IMR-90 (cell line): ENCODE results near the gene LY6G5C. TPM values are rescaled to one million over a fixed set of nuclear protein-coding genes. Genes with fewer than 3 reads are reported as not detected.

Experiments used
- ATAC-seq: fragments of 200-7000 bp; cut with Tn5 transposase; 2 replicates; pipeline ENCODE4 v1.9.1; 2020; ENCODE audit warnings: low read depth, mild to moderate bottlenecking, moderate library complexity
- BruUV-seq: library from RNA; stranded (reverse); fragments of 400-500 nt; replicated peaks from 2 replicates; lab custom pipeline; 2021; lab: Mats Ljungman, UMichigan
- CTCF ChIA-PET: fragments of 300-600 bp; formaldehyde crosslinking; extraction: SDS; loops from one replicate; lab custom pipeline; 2021; ENCODE audit warnings: antibody characterized with exemption; lab: Yijun Ruan, JAX
- POLR2A ChIA-PET: fragments of 300-600 bp; sonication (Branson Sonifier 250); formaldehyde crosslinking; loops from one replicate; lab custom pipeline; 2022; ENCODE audit warnings: antibody characterized with exemption; ENCODE audit not compliant: unreplicated experiment; lab: Charles Lee
- DNase-seq: peaks from one replicate; pipeline ENCODE4 v3.0.0; 2013
- H2AFZ ChIP-seq: replicated peaks from 2 replicates; pipeline ENCODE3; 2013; ENCODE audit warnings: low read length, mild to moderate bottlenecking; ENCODE audit not compliant: poor library complexity
- H2AK5ac ChIP-seq: 2 replicates; pipeline ENCODE4 v1.6.1; 2013; ENCODE audit warnings: low read depth, low read length, inconsistent platforms
- H2AK9ac ChIP-seq: replicated peaks from 2 replicates; pipeline ENCODE3; 2013; ENCODE audit warnings: mild to moderate bottlenecking, low read depth, low read length, moderate library complexity; ENCODE audit not compliant: poor library complexity
- H2BK120ac ChIP-seq: 2 replicates; pipeline ENCODE4 v1.6.1; 2013; ENCODE audit warnings: low read depth, low read length, inconsistent platforms
- H2BK15ac ChIP-seq: 3 replicates; pipeline ENCODE4 v1.6.1; 2013; ENCODE audit warnings: low read depth, low read length, inconsistent platforms
- H2BK20ac ChIP-seq: 2 replicates; pipeline ENCODE4 v1.6.1; 2013; ENCODE audit warnings: low read depth, mild to moderate bottlenecking, inconsistent platforms, low read length, moderate library complexity
- H2BK5ac ChIP-seq: 2 replicates; pipeline ENCODE4 v1.6.1; 2013; ENCODE audit warnings: mild to moderate bottlenecking, low read depth, low read length, inconsistent platforms; ENCODE audit not compliant: poor library complexity, severe bottlenecking
- H3K14ac ChIP-seq: replicated peaks from 2 replicates; pipeline ENCODE4 v1.6.1; 2013; ENCODE audit warnings: low read depth, low read length, inconsistent platforms
- H3K18ac ChIP-seq: 2 replicates; pipeline ENCODE4 v1.6.1; 2013; ENCODE audit warnings: low read depth, low read length, control low read depth
- H3K23ac ChIP-seq: 2 replicates; pipeline ENCODE4 v1.6.1; 2013; ENCODE audit warnings: low read depth, low read length, inconsistent platforms
- H3K27ac ChIP-seq: 2 replicates; pipeline ENCODE4 v1.5.1; 2013; ENCODE audit warnings: mild to moderate bottlenecking, control low read depth, low read length; ENCODE audit not compliant: insufficient read depth
- H3K27me3 ChIP-seq: 2 replicates; pipeline ENCODE4 v1.6.1; 2013; ENCODE audit warnings: low read length; ENCODE audit not compliant: control insufficient read depth, insufficient read depth
- H3K36me3 ChIP-seq: 2 replicates; pipeline ENCODE4 v1.6.1; 2013; ENCODE audit warnings: low read length, mixed read lengths; ENCODE audit not compliant: control insufficient read depth, insufficient read depth
- H3K4ac ChIP-seq: 2 replicates; pipeline ENCODE4 v1.6.1; 2013; ENCODE audit warnings: low read depth, low read length, inconsistent platforms
- H3K4me1 ChIP-seq: 2 replicates; pipeline ENCODE4 v1.6.1; 2013; ENCODE audit warnings: low read length, mixed read lengths; ENCODE audit not compliant: control insufficient read depth, insufficient read depth
- H3K4me2 ChIP-seq: 2 replicates; pipeline ENCODE4 v1.6.1; 2013; ENCODE audit warnings: low read depth, mild to moderate bottlenecking, control low read depth, low read length, moderate library complexity
- H3K4me3 ChIP-seq: 2 replicates; pipeline ENCODE4 v1.5.1; 2013; ENCODE audit warnings: low read depth, mild to moderate bottlenecking, control low read depth, low read length, moderate library complexity; ENCODE audit not compliant: insufficient read depth
- H3K56ac ChIP-seq: 2 replicates; pipeline ENCODE4 v1.6.1; 2013; ENCODE audit warnings: low read length, inconsistent platforms; ENCODE audit not compliant: insufficient read depth; ENCODE audit errors: extremely low read depth
- H3K79me1 ChIP-seq, 2 experiments: 2 replicates each; pipeline ENCODE4 v1.6.1; 2013; ENCODE audit warnings: low read length in 2 of 2, inconsistent platforms in 1 of 2, low read depth in 1 of 2
- H3K9ac ChIP-seq: 2 replicates; pipeline ENCODE4 v1.6.1; 2013; ENCODE audit warnings: low read depth, low read length, control low read depth
- H3K9me1 ChIP-seq: 2 replicates; pipeline ENCODE4 v1.6.1; 2013; ENCODE audit warnings: low read length, inconsistent platforms; ENCODE audit not compliant: insufficient read depth
- H3K9me3 ChIP-seq: 2 replicates; pipeline ENCODE4 v1.6.1; 2013; ENCODE audit warnings: low read length; ENCODE audit not compliant: control insufficient read depth, insufficient read depth
- H4K20me1 ChIP-seq: 2 replicates; pipeline ENCODE4 v1.6.1; 2013; ENCODE audit warnings: low read length, inconsistent platforms; ENCODE audit not compliant: insufficient read depth
- H4K5ac ChIP-seq: 2 replicates; pipeline ENCODE4 v1.6.1; 2013; ENCODE audit warnings: mild to moderate bottlenecking, low read depth, low read length, control low read depth
- H4K8ac ChIP-seq, 2 experiments: 2 replicates each; pipeline ENCODE4 v1.6.1; 2013; ENCODE audit warnings: low read depth in 2 of 2, low read length in 2 of 2, control low read depth in 1 of 2, inconsistent platforms in 1 of 2
- H4K91ac ChIP-seq: 2 replicates; pipeline ENCODE4 v1.6.1; 2013; ENCODE audit warnings: low read depth, low read length, inconsistent platforms; ENCODE audit not compliant: insufficient read depth
- BHLHE40 ChIP-seq: fragments of 150-350 bp; IDR thresholded peaks from 2 replicates; pipeline ENCODE4 v1.6.1; 2016; ENCODE audit warnings: mild to moderate bottlenecking, low read depth, low read length
- CEBPB ChIP-seq: IDR thresholded peaks from 2 replicates; pipeline ENCODE4 v1.6.1; 2012; ENCODE audit warnings: low read depth, low read length, improper control_type of control experiment
- SMC3 ChIP-seq: fragments of 150-350 bp; IDR thresholded peaks from 2 replicates; pipeline ENCODE4 v1.6.1; 2016; ENCODE audit warnings: low read depth, mild to moderate bottlenecking, antibody characterized with exemption, low read length, moderate library complexity
- WGBS, 2 experiments: methylation state at CpG; one replicate each; pipeline versions ENCODE4 v1.1.5 to v1.1.7; 2013; ENCODE audit warnings: missing lambda C conversion rate in 2 of 2; ENCODE audit not compliant: insufficient read length in 1 of 2; ENCODE audit errors: extremely low coverage in 2 of 2; 5-methylcytosine and 5-hydroxymethylcytosine counted together
- dilution Hi-C: fragments of 300-500 bp; cut with HindIII; formaldehyde crosslinking; loops from one replicate; pipeline ENCODE4 v1.14.3; 2018; ENCODE audit warnings: low sequenced_read_pairs; ENCODE audit not compliant: unreplicated experiment
- in situ Hi-C: fragments of 300-500 bp; cut with MboI; formaldehyde crosslinking; loops from 3 replicates; pipeline ENCODE4 v1.14.3; 2019; ENCODE audit warnings: low sequenced_read_pairs, inconsistent platforms, mixed read lengths
- intact Hi-C: fragments of 100-400 bp; cut with micrococcal nuclease; formaldehyde crosslinking; loops from 2 replicates; pipeline ENCODE4 v1.10.0; 2022
- polyA plus RNA-seq, 3 experiments: library from polyadenylated mRNA; depleted of rRNA; stranded (reverse); fragments of >200 nt; gene quantifications; 2 replicates each; pipeline ENCODE4 v1.2.3, GENCODE V29; 2012; ENCODE audit warnings: low replicate concordance in 1 of 3
- total RNA-seq: library from RNA; depleted of rRNA; stranded (reverse); fragments of >200 nt; gene quantifications from 2 replicates; pipeline ENCODE4 v1.2.3, GENCODE V29; 2012
- TF ChIP-seq, protein P1 (sequence below): fragments of 150-350 bp; IDR thresholded peaks from 2 replicates; pipeline ENCODE4 v1.6.1; 2017; ENCODE audit warnings: mild to moderate bottlenecking, antibody characterized with exemption, low read length, low read depth

The LY6G5C gene
- total and polyA plus RNA-seq, 2 of the 4 experiments (the other 2 are of a cell fraction), result 0.18 to 2.0 TPM

DNA sequence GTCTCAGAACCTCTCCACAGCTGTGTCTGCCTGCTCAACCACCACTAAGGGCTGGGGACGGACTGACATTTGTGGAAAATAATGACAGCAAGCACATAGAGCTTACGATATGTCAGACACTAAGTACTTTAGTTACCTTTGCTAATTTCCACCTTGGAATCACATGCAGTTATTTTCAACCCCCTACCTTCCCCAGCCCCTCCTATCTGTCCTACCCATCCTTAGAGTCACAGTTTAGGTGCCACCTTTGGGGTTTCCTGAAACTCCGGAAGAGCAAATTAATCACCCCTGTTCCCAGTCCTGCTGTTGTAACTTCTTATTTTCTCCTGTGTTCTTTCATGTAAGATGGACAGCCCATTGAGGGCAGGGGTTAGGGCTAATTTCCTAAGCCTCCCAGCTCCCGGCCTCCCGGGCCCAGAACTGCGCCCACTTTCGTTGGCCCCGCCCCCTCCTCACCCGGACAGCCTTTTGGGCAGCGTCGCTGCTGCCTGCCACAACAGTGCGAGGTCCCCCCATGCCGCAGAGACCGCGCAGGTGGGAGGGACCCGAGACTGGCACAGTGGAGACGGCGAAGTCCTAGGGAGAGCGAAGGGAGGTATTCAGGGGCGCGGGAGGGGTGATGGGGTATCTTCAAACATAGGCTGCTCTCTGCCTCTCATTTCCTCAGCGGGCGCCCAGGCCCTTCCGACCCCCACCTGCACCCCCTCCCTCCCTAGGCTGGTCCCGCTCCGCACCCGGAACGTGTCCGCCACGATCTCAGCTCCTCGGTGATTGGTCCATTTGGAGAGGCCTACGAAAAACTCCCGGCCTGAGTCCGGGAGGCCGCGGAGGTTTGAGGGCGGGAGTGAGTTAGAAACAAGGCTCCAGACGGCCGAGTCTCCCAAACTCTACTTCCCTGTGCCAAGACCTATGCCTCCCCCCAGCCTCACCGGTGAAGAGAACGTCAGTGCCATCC, 47.1 kb upstream of the LY6G5C start:
- no peaks in the 10 kb centered on the region for H3K27me3 ChIP-seq
- no peak overlapping the region for H4K91ac ChIP-seq
- peaks cover 3% of the 10 kb centered on the region for H3K4me1 ChIP-seq
- TF ChIP-seq SMC3 (no peak), CEBPB (no peak), BHLHE40 (no peak)
- TF ChIP-seq, protein P1, sequence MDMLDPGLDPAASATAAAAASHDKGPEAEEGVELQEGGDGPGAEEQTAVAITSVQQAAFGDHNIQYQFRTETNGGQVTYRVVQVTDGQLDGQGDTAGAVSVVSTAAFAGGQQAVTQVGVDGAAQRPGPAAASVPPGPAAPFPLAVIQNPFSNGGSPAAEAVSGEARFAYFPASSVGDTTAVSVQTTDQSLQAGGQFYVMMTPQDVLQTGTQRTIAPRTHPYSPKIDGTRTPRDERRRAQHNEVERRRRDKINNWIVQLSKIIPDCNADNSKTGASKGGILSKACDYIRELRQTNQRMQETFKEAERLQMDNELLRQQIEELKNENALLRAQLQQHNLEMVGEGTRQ, result no peak
- no peak overlapping the region for H3K27ac ChIP-seq
- H3K4ac ChIP-seq, result 0 out of 2 replicates have a peak overlapping the region, but pooled peaks have one; percentile 92
- DNase-seq, result no peak
- dilution Hi-C loops, result no loop called here
- no peak overlapping the region for H3K56ac ChIP-seq
- ChIA-PET POLR2A (interaction anchor here (0.5 kb wide), 1 partner anchor 11 kb away, joined by 3 read pairs; no protein-coding TSS in a partner anchor), CTCF (no interaction called here)
- peaks cover 35% of the 10 kb centered on the region for H3K36me3 ChIP-seq
- no peak overlapping the region for H4K8ac ChIP-seq
- peak overlapping the region; percentile 58; the same call in 1 of the 2 replicates for H3K14ac ChIP-seq
- H2AFZ ChIP-seq, result peak overlapping the region; percentile 96
- in situ Hi-C loops, result no loop called here
- no peak overlapping the region for H2BK5ac ChIP-seq
- peak overlapping the region; percentile 75; the same call in 1 of the 2 replicates for H2AK5ac ChIP-seq
- H3K9me3 ChIP-seq, result no peaks in the 10 kb centered on the region
- no TSS peak for BruUV-seq
- intact Hi-C loops, result loop anchor here (2.0 kb wide), 2 partner anchors 47 to 103 kb away; partner anchors contain the start of gene LY6G5C
- H3K23ac ChIP-seq, result 0 out of 2 replicates have a peak overlapping the region, but pooled peaks have one; percentile 20
- H3K18ac ChIP-seq, result no peak overlapping the region
- ATAC-seq, result no peak
- H3K79me1 ChIP-seq, result peaks cover 0 to 35% of the 10 kb centered on the region in 2 experiments; a peak in 2 of 4 replicates
- 91% methylated on average over 10 of the region's 41 CpGs; no CpG with 5 or more reads in 1 of the 2 experiments for WGBS, 2 experiments
- peak overlapping the region; percentile 85 for H3K4me3 ChIP-seq
- peak overlapping the region; percentile 29; the same call in 1 of the 2 replicates for H3K9ac ChIP-seq
- H3K9me1 ChIP-seq, result no peaks in the 10 kb centered on the region
- peaks cover 17% of the 10 kb centered on the region for H4K20me1 ChIP-seq
- H2AK9ac ChIP-seq, result peak overlapping the region; percentile 99
- H2BK20ac ChIP-seq, result no peak overlapping the region
- no peak overlapping the region for H2BK120ac ChIP-seq
- H2BK15ac ChIP-seq, result no peak overlapping the region
- H3K4me2 ChIP-seq, result peak overlapping the region; percentile 92
- H4K5ac ChIP-seq, result no peak overlapping the region
